ENCODE data around the gene PTGER3. TPM values are rescaled to one million over a fixed set of nuclear protein-coding genes. Genes with fewer than 3 reads are reported as not detected.
A peak's percentile ranks its signal among the peaks of the same experiment; 100 is the strongest.

Gene PTGER3
- total RNA-seq, 1 donor from 2014 or later, result not detected

DNA sequence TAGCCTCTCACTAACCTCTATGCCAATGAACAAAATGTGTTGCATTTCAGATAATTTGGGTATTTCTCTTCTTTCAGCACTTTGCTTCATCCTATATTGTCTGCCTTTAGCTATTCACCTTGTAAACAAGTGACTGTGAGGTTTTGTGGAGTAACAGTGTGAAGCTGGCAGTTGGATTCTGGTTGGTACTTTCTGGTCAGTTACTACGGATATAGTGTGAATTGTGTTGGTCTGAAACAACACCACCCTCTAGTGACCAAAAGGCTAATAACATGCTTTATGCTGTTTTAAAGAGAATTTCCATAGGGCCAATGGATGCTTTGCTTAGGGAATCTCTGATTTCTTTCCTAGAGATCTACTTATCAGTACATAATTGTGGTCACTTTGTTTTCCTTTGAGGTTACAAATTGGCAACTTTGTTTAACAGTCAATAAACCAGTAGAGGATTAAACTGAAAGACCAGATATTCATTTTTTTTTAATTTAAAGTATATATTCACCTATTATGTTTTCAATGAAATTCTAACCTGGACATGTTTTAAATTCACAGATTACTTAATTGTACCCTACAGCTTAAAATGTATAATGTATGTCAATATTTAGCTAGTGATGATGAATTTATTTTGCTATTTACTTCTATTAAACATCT lies 2.5 kb upstream of the PTGER3 start:
- DNase-seq, result peak; percentile 86

DNA sequence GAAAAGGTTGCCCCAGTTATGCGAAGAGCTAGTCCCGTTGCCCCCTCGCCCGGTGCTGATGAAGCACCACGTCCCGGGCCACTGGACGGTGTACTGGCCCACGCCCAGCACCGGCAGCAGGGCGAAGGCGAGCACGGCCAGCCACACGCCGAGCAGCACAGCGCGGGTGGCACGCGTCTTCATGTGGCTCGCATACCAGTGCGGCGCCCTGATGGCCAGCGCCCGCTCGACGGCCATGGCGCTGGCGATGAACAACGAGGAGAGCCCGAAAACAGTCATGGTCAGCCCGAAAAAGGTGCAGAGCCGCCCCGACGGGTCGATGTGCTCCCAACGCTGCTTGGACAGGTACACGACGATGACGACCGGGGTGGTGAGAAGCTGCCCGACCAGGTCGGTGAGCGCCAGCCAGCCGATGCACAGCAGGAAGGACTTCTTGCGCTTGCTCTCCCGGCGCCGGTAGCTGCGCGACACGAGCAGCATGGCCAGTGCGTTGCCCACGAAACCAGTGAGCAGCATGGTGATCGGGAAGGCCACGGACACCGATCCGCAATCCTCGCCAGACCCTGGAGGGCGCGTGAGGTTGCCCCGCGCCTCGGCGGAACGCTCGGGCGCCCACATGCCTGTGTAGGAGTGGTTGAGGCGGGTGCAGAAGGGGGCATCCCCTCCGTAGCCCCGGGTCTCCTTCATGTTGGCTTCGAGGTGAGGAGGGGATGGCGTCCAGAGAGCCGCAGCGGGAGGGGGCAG lies 553 bp downstream of the PTGER3 start:
- peak; percentile 17 for DNase-seq

DNA sequence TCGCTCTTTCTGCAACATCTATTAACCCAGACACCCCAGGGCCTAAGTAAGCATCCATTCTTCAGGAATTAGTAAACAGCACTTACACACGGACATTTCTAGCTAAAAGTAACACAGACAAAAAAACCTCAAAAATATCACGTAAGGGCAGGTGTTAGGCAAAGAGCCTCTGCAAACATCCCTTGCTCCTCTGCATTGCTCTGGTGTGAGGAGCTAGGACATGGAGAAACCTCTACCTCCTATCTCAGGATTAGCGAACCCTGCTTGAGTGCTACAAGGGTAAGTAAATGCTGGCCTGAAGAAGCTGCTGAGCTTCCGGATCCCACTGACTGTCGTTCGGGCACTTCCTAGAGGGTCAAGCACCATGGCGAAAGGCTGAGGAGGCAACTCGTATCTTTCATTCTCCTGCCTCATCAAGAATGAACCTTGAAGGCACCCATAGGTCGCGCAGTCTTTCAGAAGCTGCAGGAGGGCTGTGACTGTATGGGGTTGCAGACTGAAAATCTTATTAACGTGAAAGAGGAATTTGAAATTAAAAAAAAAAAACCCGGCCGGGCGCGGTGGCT lies 2.1 kb downstream of the PTGER3 start:
- DNase-seq, result no peak

DNA sequence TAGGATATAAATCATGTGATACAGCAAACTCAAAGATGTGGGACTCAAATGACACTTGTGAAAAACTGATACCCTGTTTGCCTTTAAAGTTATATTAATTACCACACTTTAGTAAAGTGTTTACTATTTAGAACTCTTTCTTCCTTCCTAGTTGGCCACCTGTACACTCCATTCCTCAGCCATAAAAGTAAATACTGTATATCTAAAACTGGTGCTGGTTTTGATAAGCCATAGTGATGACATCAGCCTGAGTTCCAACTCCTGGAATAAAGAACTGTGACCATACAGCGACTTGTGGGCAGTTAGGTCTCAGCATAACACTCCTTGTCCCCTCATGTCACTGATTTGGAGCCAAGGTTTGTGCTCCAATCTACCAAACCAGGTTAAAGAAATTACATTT lies 2.8 kb downstream of the PTGER3 start:
- no peak for DNase-seq

DNA sequence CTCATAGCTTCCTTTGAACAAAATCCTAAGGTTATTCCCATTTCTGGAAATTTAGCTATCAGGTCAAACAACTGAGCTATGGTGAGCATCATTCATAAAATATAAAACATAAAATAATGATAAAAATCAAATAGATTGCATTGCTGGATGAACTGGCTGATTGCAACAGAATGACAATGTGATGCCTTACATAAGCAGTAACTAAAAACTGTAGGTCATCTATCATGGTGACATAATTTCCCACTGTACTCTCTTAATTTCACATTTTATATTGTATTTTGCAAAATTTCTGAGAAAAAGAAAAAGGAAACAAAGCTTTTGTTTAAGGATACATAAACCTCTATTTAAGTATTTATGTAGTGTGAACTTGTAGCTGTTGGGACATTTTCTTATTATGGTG lies 4.6 kb downstream of the PTGER3 start:
- no peak for DNase-seq

DNA sequence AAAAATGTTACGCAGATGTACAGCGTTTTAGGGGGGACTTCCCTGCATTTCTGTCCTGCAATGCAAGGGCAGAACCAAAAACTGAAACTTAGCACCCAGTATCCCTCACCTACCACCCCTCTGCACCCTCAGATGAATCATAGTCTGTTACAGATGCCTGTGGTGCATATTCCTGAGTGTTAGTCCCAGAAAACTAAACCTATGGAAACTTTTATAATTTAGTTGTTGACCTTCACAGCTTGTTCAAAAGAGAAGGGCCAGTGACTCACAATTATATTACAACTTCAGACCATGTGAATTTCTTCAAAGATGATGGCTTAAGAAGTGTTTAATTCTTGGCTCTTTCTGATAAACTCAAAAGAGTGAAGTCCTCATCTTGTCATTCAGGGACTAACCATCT lies 5.8 kb downstream of the PTGER3 start:
- no peak for DNase-seq

DNA sequence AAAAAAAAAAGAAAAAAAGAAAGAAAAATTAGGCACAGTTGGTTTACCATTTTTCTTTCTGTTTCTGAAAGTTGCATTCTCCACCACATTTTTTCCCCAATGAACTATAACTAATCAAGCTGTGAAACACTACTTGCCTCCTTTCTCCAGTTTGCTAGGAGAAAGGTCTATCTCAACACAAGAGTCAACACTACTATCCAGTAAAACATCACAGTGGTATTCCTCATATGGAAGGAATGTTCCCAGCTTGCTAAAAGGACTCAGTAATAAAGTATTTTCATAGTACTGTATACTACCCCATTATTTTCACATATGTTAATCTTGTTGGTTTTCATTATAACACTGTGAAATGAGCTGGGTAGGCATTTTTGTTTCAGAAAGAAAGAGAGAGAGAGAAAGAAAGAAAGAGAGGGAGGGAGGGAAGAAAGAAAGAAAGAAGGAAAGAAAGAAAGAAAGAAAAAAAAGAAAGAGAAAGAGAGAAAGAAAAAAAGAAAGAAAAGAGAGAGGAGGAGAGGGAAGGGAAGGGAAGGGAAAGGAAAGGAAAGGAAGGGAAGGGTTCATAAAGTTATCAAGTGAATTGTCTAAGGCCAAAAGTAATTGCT lies 7.9 kb downstream of the PTGER3 start:
- no peak for DNase-seq

DNA sequence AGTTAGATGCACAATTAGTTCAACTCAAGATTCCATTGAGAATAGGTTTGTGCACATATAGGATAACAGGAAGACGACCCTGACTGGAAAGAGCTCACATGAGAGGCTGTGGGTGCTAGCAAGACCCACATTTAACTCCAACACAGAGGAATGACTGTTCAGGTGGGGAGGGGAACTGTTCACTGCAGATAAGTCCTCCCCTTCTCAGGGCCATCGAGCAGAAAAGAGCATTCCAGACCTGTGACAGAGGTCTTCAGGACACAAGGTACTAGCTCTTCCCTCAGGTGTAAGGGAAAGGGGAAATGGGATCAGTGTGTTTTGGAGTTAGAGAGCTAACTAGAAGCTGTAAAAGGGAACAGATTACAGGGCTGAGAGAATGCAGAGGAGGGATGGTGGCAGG lies 8.7 kb downstream of the PTGER3 start:
- no peak for DNase-seq

DNA sequence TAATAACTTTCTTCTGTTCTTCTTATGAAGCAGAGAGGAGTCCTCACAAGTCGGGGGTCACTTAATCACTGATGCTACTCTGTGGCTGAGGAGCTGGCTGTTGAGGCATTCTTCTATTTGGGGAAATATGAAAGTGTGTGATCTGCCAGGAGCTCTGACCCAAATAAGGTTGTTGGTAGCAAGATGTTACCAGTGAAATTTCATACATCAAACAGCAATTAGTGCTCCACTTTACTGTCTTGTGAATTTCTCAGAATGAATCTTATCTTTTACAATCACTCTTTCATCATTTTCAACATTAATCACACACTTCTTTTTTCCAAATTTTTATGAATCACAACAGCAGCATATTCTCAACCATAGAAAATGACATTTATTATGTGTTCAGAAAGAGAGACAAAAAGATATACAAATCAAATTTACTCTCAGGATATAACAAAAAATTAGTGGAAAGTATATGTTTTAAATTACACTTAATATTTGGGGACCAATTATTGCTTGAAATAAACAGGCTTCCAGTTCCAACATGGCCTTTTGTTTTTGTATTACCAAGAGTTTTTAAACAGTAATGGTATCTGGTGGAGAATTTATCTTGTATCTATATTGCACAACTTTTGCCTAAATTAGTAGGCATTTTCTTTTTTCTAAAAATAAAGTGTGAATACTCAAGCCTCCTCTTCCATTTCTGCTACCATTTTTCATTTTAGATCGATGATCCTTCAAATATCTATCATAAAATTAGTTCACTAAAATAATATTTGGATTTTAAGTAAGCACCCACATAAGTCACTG lies 9.6 kb downstream of the PTGER3 start:
- DNase-seq, result no peak

DNA sequence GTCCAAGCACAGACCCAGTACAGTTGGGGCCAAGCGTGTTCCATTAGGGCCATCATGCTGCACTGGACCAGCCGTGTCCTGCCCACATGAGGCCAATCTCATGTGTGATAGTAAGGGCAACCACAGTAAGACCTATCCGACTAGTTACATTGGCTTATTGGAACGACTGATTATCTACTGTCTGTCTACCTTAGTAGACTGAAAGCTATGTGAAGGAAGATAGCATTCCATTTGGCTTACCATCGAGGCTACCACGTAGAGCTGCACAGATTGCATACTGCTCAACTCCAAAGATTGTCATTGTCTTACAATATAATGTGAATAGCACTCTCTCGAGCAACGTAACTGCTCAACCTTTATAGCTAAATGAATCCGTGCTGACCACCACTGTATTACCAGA lies 10.6 kb downstream of the PTGER3 start:
- no peak for DNase-seq

DNA sequence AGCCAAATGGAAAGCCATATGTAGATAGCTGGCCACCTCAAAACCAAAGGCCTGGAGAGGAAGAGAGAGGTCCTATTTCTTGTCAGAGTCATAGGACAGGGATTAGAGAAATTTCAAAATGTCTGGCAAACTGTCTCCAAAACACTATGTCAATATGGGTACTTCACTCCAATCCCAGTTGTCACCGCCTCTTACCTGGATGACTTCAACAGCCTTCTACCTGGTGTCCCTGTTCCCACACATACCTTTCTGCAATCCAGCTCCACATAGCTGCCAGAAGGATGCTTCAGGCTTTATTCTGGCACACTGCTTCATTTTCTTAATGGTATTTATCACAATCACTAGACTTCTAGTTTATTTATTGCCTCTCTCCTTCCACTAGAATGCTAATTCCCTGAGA lies 14.5 kb downstream of the PTGER3 start:
- DNase-seq, result no peak

DNA sequence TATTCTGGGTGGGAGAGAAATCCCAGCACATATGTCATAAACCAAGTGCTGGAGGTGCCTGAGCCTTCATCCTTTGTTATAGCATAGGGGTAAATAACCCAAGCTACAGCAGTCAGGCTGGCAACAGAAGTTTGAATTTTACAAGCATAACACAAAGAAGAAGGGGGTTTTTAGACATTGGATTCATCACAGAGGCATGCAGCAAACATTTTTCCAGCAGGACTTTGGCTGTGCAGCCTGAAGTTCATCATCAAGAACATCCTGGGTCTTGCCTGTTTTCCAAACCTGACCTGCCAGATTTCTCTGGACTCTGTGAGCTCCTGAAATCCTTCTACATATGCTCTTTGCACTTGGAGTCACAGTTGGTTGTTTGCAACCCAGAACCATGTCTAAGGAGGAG lies 16.2 kb downstream of the PTGER3 start:
- no peak for DNase-seq

DNA sequence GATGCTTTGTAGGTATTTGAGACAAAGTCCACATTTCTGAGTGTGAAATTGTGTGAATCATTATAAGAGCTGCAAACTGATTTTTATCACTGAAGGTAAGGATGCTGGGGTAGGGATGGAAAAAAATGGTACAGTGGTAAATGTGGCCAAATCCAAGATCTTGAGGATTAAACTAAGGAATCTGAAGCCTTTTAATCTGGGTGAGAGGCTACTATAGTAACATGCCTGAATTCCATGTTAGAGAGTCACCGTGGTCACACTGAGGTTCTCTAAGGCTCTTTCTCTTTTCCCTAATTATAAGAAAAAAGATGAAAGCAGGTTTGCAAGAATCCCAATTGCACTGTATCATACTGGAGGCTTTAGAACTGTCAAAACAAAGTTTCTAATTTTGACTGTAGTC lies 17.6 kb downstream of the PTGER3 start:
- no peak for DNase-seq

DNA sequence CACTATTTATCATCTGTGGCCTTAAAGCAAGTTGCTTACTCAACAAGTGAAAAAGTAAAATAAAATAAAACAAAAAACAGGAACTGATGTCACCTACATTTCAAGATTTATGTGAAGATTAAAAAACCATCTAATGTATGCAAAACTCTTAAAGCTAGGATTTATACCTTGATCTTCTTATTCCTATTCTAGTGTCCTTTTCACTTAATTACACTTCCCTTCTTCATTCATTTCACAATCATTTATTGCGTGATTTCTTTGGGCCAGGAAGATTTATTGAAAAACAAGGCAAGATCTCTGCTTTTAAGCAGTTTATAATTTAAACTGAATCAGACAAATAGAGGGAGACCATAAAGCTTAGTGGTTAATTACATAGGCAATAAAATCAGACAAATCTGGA lies 18.6 kb downstream of the PTGER3 start:
- DNase-seq, result no peak

DNA sequence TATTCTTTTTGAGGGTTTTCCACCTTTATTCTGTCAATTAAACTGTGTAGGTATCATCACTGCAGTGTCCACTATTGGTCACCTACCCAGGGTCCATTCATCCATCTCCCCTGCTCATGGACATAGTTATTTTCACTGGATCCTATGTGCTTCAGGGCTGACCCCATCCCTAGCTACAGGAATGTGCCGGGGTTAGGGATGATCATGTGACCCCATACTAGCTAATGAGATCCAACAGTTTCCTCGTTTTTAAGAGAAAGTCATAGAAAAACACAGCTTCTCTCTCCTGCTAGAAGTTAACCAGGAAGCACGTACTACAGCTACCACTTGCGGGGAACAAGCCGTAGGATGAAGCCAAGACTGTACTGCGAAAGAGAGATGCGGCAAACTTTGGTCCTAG lies 19.6 kb downstream of the PTGER3 start:
- DNase-seq, result no peak

DNA sequence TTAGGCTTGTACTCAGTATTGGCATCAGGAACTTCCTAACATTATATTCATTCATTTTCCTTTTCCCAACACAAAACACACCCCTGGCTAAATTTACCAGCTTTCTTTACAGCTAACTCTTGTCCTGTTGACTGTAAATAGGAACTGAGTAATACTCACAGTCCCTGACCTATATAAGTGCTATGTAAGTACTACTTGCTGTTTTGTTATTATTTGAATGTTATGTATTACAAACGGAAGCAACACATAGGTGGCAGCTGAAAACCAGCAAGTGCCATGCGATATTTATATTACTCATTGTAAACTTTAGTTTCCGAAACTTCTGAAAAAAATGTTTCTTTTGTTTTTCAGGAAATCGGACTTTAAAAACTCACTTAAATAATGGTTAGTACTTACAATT lies 21.5 kb downstream of the PTGER3 start:
- no peak for DNase-seq

DNA sequence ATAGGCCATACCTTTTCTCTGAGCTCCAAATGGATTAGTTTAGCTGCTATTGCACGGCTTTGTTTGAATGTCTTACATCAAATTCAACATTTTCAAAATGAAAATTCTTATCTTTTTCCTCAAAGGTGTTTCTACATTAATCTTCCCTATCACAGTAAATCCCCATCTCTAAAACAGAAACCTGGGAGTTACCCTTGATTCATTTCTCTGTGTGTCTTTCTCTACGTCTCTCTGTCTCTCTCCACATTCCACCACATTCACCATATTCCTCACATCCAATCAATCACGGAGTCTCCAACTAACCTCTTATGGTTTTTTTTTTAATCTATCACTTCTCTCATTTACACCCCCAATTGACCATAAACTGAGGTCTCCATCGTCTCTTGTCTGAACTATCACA lies 24.1 kb downstream of the PTGER3 start:
- DNase-seq, result no peak

DNA sequence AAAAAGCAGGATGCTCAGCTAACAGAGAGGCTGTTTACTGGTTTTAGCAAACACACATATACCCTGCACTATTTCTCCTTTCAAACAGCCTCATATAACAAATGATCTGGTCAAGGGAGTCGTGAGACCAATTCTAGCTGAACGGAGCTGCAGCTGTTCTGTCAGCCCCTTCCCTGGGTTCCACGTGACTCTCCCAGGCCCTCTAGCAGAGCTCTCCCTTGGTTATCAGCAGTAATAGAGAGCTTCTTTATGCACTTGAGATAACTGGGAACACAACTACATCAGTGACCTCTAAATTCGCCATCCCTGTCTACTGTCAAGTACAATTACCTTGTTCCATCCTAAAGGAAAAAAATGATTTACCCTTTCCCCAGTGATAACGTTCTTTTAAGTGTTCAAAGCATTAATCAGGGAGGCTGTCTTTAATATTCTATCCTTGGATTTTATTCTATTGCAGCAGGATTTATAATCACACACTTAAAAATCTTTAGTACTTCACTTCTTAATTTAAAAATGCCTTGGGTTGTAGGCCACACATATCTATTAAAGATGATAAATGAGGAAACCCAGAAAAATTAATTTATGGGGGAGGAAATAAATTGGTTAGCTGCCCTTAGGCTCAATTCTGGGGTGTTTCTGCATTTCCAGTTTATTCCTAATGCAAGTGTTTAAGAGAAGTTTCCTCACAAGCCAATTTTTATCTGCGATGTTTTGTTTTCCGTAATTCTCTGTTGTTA lies 28.2 kb downstream of the PTGER3 start:
- DNase-seq, result no peak

DNA sequence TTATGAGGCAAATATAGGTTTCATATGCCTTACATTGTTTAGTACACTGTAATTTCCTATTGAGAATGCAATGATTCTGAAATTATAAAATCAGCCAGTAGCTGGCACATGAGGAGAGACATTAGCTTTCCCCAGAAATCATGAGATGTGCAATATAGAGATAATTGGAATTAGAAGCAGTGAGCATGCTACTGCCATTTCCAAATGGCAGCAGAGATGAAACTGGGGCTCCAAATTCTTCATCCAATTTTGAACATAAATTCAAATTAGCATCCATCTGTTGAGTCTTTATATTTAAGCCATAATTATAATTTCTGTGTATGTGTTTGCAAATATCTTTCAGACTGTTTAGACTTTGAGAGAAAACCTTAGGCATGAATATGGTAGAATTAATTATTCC lies 28.8 kb downstream of the PTGER3 start:
- DNase-seq, result no peak

DNA sequence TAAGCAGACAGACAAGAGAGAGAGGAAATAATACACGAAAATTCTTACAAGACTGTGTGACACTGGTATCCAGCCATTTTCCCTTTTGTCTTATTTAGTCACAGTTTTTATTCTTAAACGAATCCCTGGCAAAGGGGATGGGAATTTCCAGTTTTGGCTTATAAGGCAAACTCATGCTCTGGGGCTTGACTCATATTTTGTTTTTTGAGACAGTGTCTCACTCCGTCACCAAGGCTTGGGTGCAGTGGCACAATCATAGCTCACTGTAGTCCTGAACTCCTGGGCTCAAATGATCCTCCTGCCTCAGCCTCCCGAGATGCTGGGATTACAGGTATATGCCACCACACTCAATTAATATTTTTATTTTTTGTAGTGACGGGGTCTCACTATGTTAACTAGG lies 31.9 kb downstream of the PTGER3 start:
- DNase-seq, result no peak

DNA sequence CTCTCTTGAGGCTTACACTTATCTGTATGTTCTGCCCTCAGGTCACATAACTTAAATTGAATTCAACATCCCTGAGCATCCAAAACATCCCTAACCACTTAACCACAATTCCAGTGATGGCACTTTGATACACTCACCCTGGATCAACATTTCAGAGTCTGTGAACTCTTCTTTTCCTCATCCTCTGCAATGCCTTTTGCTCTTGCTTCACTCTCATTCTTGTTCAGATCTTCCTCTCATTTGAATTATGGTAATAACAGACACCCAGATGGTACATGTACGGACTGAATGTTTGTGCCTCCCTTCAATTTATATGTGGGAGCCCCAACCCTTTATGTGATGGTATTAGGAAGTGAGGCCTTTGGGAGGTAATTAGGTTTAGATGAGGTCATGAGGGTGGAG lies 33.4 kb downstream of the PTGER3 start:
- DNase-seq, result no peak

DNA sequence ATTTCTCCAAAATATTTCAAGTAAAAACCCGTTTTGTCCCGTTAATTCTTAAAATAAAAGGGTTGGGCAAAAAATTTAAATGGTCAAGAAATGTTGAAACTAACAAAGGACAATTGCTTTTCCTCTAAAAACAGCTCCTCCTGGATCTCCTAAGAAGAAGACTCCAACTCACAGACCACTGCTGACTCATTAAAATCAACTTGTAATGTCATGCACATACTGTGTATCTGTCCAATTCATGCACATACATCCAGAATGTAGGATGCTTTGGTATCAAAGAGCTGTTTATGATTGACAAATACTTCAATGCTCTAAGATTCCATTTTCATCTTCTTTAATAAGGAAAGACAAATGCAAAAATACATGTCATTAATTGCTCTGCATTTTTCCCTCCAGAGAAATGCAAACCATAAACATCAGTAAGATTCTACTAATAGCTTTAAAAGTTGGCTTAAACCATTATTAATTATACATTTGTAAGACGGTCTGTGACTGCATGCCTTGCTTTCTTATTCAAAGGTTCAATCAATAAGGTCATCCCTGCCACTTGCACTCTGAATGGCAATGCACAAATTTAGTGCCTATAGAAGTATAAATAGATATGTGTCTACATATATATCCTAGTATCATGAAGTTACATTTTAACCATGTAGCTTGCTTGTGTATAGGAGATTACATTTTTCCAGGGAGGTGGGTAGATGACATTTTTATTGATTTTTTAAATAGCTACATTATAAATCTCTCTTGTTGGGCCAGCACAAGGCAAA lies 44.7 kb downstream of the PTGER3 start:
- DNase-seq, result no peak
